ENCODE results near the gene ALG8. TPM values are rescaled to one million over a fixed set of nuclear protein-coding genes. Genes with fewer than 3 reads are reported as not detected.
"Not testable (repeated sequence)": the region's sequence is repeated elsewhere in the genome, so short reads cannot be mapped to it uniquely, and the experiment has no call there.

Gene ALG8
- polyA plus RNA-seq, 3 donors from 2014 or later, result 38.7 to 55.3 (median 40.0) TPM

- DNase-seq, result peak in 1 of 3 donors; percentile 3
- Mint-ChIP-seq H3K4me1 (peaks cover 53 to 61% of the 10 kb centered on the region in 2 donors), H3K4me3 (peak overlapping the region; percentile 92 to 95 (median 94)), H3K36me3 (no peaks in the 10 kb centered on the region), H3K27me3 (ENCODE audit: low read depth in 3 of 3) (peaks cover 3 to 10% (median 7%) of the 10 kb centered on the region in 3 donors), H3K27ac (peak overlapping the region; percentile 82 to 92 (median 86)), H3K9me3 (no peaks in the 10 kb centered on the region)
These were observed 59.2 kb downstream of the ALG8 start for GRCh38 chr11:78080084-78080817.

DNA sequence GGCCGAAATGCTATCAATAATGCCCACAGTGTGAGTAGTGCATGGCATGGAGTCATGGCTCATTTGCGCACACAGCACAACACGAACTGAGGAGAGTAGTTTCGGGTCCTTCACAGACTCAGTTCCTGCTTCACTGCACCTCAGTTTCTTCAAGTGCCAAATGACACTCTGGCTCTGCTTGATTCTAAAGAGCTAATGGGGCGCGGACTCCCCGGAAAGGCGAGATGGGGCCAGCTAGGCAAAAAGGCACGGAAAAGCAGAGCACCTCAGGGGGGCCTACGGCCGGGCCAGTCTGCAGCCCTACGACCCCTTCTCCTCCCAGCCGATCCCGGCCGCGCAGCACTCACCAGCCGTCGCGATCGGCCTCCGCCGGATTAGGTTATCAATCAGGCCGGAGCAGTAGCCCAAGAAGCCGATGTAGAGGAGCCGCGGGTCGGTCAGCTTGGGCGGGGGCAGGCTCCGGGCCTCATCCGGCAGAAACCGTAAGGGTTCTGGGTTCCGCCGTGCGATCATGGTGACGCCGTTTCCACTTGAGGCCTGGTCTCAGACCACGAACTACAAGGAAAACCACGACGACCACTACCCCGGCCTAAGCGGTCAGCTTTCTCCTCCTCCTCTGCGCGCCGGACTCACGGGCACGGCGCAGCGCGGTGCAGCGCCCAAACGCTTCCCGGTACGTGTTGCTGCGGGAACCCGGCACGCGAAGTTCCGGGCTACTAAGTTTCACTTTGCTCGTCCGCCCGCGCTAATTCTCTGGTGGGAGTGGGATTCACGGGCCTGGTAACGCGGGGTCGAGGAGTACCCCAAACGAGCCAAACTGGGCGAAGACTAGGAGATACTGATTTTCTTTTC lies 60.0 kb downstream of the ALG8 start, which contains the start of gene NDUFC2:
Gene NDUFC2 (minus strand): TSS at position 631 of the 852 bp plus-strand sequence. CDS start 118 bp downstream, at position 513.
- DNase-seq, result peak; percentile 68 to 76 (median 72)
- peaks cover 0 to 4% (median 0%) of the 10 kb centered on the region in 3 donors for H3K36me3 Mint-ChIP-seq

GRCh38 chr11:78078218-78079167 lies 60.9 kb downstream of the ALG8 start:
- Mint-ChIP-seq H3K4me3 (peak overlapping the region; percentile 92 to 95 (median 94)), H3K4me1 (peaks cover 58 to 77% of the 10 kb centered on the region in 2 donors), H3K36me3 (peaks cover 0 to 4% (median 0%) of the 10 kb centered on the region in 3 donors), H3K9me3 (no peaks in the 10 kb centered on the region), H3K27me3 (ENCODE audit: low read depth in 3 of 3) (peaks cover 3 to 10% (median 7%) of the 10 kb centered on the region in 3 donors), H3K27ac (peak overlapping the region; percentile 82 to 92 (median 88))
- DNase-seq, result no peak

More for the DNA sequence above, 60.0 kb downstream of the ALG8 start, which contains the start of gene NDUFC2:
- Mint-ChIP-seq H3K27ac (peak within 1 kb of the TSS; percentile 82 to 92 (median 86)), H3K4me3 (peak within 1 kb of the TSS; percentile 92 to 95 (median 94)), H3K27me3 (ENCODE audit: low read depth in 3 of 3) (peaks cover 3 to 10% (median 7%) of the 10 kb centered on the region in 3 donors), H3K4me1 (peaks cover 58 to 69% of the 10 kb centered on the region in 2 donors), H3K9me3 (no peaks in the 10 kb centered on the region)

GRCh38 chr11:78077592-78077991 lies 61.8 kb downstream of the ALG8 start:
- not testable (repeated sequence) for H3K9me3 Mint-ChIP-seq; H3K27me3 Mint-ChIP-seq (ENCODE audit: low read depth in 3 of 3); DNase-seq; H3K36me3 Mint-ChIP-seq
- H3K4me1 Mint-ChIP-seq, result peaks cover 58 to 82% of the 10 kb centered on the region in 2 donors
- peak overlapping the region; percentile 87 to 95 (median 93) for H3K4me3 Mint-ChIP-seq
- peak overlapping the region in 5 of 6 donors; percentile 55 to 92 (median 86) for H3K27ac Mint-ChIP-seq

DNA sequence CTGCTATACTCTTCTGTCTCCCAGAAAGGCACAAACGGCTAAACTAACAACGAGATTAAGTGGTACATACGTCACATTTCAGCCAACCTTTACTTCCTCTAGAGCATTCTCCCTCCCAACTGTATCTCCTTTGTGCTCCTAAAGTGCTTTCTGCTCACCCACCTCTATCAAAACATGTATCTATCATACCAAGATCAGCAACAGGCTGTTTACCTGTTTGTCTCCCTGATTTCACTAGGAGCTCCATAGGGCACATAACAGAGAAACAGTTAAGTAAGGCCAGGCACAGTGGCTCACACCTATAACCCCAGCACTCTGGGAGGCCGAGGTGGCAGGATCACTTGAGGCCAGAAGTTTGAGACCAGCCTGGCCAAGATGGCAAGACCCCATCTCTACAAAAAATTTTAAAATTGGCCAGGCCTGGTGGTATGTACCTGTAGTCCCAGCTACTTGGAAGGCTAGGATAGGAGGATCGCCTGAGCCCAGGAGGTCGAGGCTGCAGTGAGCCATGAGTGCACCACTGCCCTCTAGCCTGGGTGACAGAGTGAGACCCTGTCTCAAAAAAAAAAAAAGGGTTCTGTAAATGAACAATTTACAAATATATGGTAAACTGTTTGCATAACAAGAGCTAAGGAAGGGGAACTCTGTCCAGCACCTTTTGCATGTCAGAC lies 62.6 kb downstream of the ALG8 start:
- H3K36me3 Mint-ChIP-seq, result peaks cover 0 to 11% (median 0%) of the 10 kb centered on the region in 3 donors
- H3K9me3 Mint-ChIP-seq, result no peaks in the 10 kb centered on the region
- peaks cover 58 to 86% of the 10 kb centered on the region in 2 donors for H3K4me1 Mint-ChIP-seq
- H3K27me3 Mint-ChIP-seq (ENCODE audit: low read depth in 3 of 3), result peaks cover 3 to 10% (median 7%) of the 10 kb centered on the region in 3 donors
- peak overlapping the region in 4 of 6 donors; percentile 4 to 29 (median 5) for H3K27ac Mint-ChIP-seq
- DNase-seq, result no peak
- H3K4me3 Mint-ChIP-seq, result peak overlapping the region; percentile 0 to 43 (median 7)

DNA sequence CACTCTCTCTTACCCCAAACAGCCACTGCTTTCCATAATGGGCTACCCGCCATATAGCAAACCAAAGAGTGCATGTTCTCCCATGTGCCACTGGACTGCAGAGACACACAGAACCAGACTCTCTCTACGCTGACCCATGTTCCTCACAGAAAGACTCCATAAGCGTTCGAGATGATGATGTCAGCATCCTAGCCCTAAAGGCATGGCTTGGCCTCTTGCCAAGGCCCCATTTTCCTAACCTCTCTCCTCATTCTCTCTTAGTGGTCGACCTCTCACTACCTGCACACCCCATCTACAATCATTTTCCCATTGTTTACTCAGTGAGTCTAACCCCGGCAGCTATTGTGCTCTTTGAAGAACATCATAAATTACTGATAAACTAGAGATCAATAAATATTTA lies 64.7 kb downstream of the ALG8 start:
- peaks cover 0 to 21% (median 5%) of the 10 kb centered on the region in 3 donors for H3K36me3 Mint-ChIP-seq
- H3K4me1 Mint-ChIP-seq, result peaks cover 46 to 73% of the 10 kb centered on the region in 2 donors
- H3K27ac Mint-ChIP-seq, result peak overlapping the region in 1 of 6 donors; percentile 15
- H3K4me3 Mint-ChIP-seq, result no peak overlapping the region
- no peaks in the 10 kb centered on the region for H3K9me3 Mint-ChIP-seq
- DNase-seq, result no peak
- H3K27me3 Mint-ChIP-seq (ENCODE audit: low read depth in 3 of 3), result peaks cover 0 to 6% (median 4%) of the 10 kb centered on the region in 3 donors

GRCh38 chr11:78072455-78072854 lies 67.0 kb downstream of the ALG8 start:
- Mint-ChIP-seq H3K36me3 (peaks cover 8 to 34% (median 13%) of the 10 kb centered on the region in 3 donors), H3K27ac (no peak overlapping the region), H3K27me3 (ENCODE audit: low read depth in 3 of 3) (no peaks in the 10 kb centered on the region), H3K4me3 (no peak overlapping the region), H3K4me1 (peaks cover 28 to 54% of the 10 kb centered on the region in 2 donors), H3K9me3 (no peaks in the 10 kb centered on the region)
- DNase-seq, result no peak

GRCh38 chr11:78071717-78072116 lies 67.7 kb downstream of the ALG8 start:
- no peak overlapping the region for H3K4me3 Mint-ChIP-seq
- peak overlapping the region in 1 of 6 donors; percentile 23 for H3K27ac Mint-ChIP-seq
- H3K36me3 Mint-ChIP-seq, result peaks cover 11 to 37% (median 15%) of the 10 kb centered on the region in 3 donors
- H3K4me1 Mint-ChIP-seq, result peaks cover 25 to 47% of the 10 kb centered on the region in 2 donors
- H3K9me3 Mint-ChIP-seq, result no peaks in the 10 kb centered on the region
- DNase-seq, result no peak
- no peaks in the 10 kb centered on the region for H3K27me3 Mint-ChIP-seq (ENCODE audit: low read depth in 3 of 3)

GRCh38 chr11:78070621-78071020 lies 68.8 kb downstream of the ALG8 start:
- no peaks in the 10 kb centered on the region for H3K9me3 Mint-ChIP-seq
- no peak for DNase-seq
- no peaks in the 10 kb centered on the region for H3K27me3 Mint-ChIP-seq (ENCODE audit: low read depth in 3 of 3)
- H3K4me1 Mint-ChIP-seq, result peaks cover 14 to 36% of the 10 kb centered on the region in 2 donors
- H3K27ac Mint-ChIP-seq, result no peak overlapping the region
- H3K4me3 Mint-ChIP-seq, result no peak overlapping the region
- peaks cover 11 to 37% (median 15%) of the 10 kb centered on the region in 3 donors for H3K36me3 Mint-ChIP-seq

GRCh38 chr11:78069465-78069864 lies 70.0 kb downstream of the ALG8 start:
- Mint-ChIP-seq H3K4me1 (peaks cover 5 to 25% of the 10 kb centered on the region in 2 donors), H3K4me3 (no peak overlapping the region), H3K36me3 (peaks cover 12 to 33% (median 15%) of the 10 kb centered on the region in 3 donors), H3K9me3 (no peaks in the 10 kb centered on the region), H3K27me3 (ENCODE audit: low read depth in 3 of 3) (no peaks in the 10 kb centered on the region), H3K27ac (no peak overlapping the region)
- DNase-seq, result no peak

GRCh38 chr11:78067704-78068103 lies 71.7 kb downstream of the ALG8 start:
- peaks cover 5 to 12% of the 10 kb centered on the region in 2 donors for H3K4me1 Mint-ChIP-seq
- no peaks in the 10 kb centered on the region for H3K9me3 Mint-ChIP-seq
- no peak overlapping the region for H3K27ac Mint-ChIP-seq

GRCh38 chr11:78066471-78066870 lies 73.0 kb downstream of the ALG8 start:
- Mint-ChIP-seq H3K4me1 (peaks cover 2 to 3% of the 10 kb centered on the region in 2 donors), H3K27me3 (ENCODE audit: low read depth in 3 of 3) (no peaks in the 10 kb centered on the region), H3K27ac (no peak overlapping the region), H3K4me3 (no peak overlapping the region), H3K9me3 (no peaks in the 10 kb centered on the region), H3K36me3 (peaks cover 12 to 22% (median 14%) of the 10 kb centered on the region in 3 donors)
- no peak for DNase-seq

More at GRCh38 chr11:78067704-78068103, 71.7 kb downstream of the ALG8 start:
- peaks cover 14 to 31% (median 15%) of the 10 kb centered on the region in 3 donors for H3K36me3 Mint-ChIP-seq
- H3K4me3 Mint-ChIP-seq, result no peak overlapping the region
- no peak for DNase-seq
- H3K27me3 Mint-ChIP-seq (ENCODE audit: low read depth in 3 of 3), result no peaks in the 10 kb centered on the region

All from immature natural killer cell (primary cell).